HG03571 (cell line): ENCODE data around the gene ZNF831.

ENCODE experiments used
- ATAC-seq: cut with Tn5 transposase; IDR thresholded peaks from one replicate; pipeline ENCODE4 v1.9.1; 2021; ENCODE audit not compliant: unreplicated experiment

Gene ZNF831

DNA sequence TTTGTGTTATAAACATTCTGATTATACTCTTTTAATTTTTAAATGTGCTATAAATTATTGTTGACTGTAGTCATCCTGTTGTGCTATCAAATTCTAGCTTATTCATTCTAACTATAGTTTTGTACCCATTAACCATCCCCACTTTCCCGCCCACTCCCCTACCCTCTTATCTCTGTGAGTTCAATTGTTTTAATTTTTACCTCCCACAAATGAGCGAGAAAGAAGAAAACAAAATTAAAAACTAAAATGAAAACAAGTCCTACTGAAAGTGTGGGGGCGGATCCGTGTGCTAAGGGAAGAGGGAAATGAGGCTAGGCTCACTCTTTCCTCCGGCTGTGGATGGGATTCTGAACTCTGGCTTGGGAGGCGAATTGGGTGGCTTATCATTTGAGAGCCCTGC, 6.6 kb upstream of the ZNF831 start:
- ATAC-seq, result no peak

- ATAC-seq, result no peak
Observed at GRCh38 chr20:59157531-59157930, 6.1 kb upstream of the ZNF831 start.

DNA sequence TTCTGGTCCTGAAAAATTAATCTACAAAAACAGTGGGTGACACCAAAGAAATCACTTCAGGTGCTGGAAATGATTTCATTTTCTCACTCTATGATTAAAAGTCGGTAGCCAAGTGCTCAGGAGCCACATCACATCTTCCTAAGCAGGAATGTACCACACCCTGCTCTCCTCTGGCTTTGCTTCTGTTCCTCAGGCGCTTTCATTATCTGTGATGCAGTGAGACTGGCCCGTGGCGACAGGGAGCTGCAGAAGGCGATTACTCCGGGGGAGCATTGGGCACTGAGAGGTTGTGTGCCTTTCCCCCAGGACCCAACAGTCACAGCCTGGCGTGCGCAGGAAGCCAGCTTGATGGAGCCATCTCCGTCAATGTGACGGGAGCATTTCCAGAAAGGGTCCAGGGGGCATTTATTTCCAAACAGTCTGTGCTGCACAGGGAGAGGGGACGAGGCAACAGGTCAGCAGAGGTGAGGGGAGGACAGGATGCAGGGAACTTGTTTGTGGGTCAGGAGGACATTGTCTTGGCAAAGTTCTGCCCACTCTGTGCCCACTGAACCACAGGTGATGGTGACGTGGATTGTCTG, 5.6 kb upstream of the ZNF831 start:
- no peak for ATAC-seq

DNA sequence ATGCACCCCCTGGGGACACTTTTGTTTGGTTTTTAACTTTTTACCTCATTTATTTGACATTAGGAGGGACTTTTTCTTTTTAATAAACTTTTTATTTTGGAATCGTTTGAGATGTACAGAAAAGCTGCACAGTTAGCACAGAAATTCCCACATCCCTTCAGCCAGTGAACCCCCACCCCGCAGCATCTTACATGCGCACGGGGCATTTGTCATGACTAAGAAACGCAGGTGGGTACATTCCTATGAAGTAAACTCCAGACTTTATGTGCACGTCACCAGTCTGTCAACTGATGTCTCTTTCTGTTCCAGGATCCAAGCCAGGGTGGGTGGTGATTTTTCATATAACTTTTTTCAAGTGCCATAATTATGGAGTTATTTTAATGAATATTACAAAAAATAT, 4.9 kb upstream of the ZNF831 start:
- ATAC-seq, result no peak

- ATAC-seq, result no peak
Observed at GRCh38 chr20:59159091-59159490, 4.5 kb upstream of the ZNF831 start.

DNA sequence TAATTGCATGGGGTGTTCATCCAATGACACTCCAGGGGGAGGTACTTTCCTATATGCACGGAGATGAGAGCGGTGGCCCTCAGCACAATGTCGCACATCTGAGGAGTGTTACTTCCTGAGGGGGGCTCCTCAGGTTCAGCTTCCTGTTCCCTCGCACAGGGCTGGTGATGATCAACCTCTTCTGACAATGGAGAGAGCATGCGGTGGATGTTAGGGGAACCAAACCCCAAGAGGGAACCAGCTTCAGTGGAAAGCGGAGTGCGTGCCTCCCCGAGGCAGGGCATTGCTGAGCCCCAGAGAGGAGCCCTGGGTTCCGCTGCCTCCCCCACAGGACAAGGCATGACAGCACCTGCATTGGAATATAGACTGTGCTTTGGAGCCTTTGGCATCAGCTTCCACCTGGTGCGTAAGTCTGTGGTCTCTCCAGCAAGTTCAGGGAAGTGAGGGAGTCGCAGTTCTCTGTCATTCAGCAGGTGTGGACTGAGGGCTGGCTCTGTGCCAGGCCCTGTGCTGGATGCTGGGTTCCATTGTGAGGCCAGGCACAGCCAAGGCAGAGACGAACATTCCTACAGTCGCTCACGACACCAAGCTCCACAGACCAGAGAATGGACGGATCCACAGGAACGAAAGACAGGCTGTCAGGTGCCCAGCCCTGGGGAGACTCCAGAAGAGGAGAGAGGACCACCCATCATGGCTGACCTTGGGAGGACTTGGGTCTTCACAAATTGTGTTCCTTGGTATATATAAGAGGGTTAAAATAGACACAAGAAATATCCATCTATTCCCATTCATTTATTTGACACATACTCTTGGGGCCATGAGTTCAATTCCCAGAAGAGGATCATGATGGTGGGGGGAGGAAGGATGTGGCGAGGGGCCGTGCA, 3.9 kb upstream of the ZNF831 start:
- no peak for ATAC-seq

DNA sequence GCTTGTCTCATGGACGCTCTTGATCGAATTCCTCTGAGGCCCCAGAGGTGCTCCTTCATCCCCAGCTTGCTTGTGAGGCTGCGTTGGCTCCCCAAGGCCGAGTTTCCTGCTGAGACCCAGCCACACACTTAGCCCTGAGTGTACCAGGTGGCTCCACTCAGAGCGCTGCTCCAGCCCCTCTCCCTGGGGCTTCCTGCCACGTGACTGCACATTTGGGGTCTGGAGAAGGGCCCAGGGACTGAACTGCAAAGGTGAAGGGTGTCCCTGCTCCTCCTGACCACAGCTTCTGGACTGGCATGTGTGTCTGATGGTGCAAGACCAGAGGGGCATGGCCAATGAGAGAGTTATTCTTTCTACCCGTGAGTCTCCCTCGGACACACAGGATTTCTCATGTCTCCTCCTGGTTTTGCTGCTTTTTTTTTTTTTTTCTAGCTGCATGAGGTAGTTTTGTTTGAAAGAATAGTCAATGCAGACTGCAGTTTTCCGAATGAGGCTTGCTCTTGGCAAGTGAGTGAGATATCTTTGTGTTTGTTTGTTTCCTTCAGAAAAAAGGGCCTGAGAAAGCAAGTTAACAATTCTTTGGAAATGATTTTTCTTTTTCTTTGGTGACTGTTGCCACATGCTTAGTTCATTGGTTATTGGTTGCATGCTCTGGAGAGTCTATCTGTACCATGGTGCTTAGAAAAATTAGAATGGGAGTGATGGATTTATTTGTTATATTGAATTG, 3.1 kb upstream of the ZNF831 start:
- ATAC-seq, result no peak

- no peak for ATAC-seq
Observed at GRCh38 chr20:59161721-59162120, 1.9 kb upstream of the ZNF831 start.

GRCh38 chr20:59164686-59165391, 1.2 kb downstream of the ZNF831 start:
- no peak for ATAC-seq

DNA sequence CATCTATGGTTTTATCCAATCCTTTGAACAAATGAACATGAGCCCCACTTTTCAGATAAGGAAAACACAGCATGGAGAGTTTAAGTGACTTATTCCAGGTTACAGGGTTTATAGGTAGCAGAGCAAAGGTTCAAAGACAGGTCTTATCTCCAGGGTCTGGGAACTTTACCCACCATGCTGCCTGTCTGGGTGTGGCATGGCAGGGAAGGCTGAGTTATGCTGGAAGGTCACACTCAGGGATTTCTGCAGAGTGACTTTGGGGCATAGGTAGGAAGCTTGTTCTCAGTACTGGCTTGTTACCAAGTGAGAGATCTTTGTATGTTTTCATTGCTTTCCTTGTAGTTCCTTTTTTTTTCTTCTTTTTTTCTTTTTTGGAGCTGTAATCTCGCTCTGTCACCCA, 1.8 kb downstream of the ZNF831 start:
- ATAC-seq, result no peak

DNA sequence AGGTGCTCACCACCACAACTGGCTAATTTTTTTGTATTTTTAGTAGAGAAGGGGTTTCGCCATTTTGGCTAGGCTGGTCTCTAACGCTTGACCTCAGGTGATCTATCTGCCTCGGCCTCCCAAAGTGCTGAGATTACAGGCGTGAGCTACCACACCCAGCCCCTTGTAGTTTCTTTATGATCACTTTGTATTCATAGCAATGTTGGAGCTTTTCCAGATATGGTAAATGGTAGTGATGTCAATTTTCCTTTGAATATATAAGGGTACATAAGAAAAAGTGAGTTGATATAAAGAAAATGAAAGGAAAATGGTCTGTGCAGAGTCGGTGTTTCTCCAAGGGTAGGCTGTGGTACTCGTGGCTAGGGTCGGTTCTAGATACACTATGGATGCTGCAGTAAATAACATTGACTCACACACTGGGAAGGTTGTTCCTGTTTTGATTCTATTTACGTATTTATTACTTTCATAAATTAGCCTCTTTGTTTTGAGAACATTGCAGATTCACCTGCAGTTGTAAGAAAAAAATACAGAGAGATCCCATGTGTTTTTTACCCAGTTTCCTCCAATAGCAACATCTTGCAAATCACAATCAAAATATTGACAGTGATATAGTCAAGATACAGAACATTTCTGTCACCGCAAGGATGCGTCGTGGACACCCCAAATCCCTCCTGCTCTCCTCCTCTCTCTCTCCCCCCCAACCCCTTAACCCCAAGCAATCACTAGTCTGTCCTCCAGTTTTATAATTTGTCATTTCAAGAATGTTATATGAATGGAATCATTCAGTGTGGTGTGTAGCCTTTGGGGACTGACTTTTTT, 2.5 kb downstream of the ZNF831 start:
- ATAC-seq, result no peak

GRCh38 chr20:59170406-59171349, 7.1 kb downstream of the ZNF831 start:
- ATAC-seq, result no peak

- no peak for ATAC-seq
Observed at GRCh38 chr20:59171986-59172385, 8.4 kb downstream of the ZNF831 start.

- ATAC-seq, result no peak
Observed at GRCh38 chr20:59173938-59174491, 10.4 kb downstream of the ZNF831 start.

DNA sequence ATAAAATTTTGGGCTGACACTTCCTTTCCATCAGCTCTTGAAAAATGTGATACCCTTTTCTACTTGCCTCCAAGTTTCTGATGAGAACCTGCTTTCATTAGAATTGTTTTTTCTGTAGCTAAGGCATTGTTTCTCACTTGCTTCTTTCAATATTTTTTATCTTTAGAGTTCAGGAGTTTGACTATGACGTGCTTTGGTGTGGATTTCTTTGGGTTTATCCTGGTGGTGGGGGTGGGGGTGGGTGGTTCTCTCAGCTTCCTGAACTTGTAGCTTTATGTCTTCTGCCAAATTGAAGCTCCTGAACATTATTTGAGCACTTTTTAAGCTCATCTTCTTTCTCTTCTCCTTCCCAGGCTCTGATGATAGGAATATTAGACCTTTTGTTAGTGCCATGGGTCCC, 11.4 kb downstream of the ZNF831 start:
- no peak for ATAC-seq

GRCh38 chr20:59175861-59176260, 12.2 kb downstream of the ZNF831 start:
- no peak for ATAC-seq

GRCh38 chr20:59176812-59177211, 13.2 kb downstream of the ZNF831 start:
- ATAC-seq, result no peak

GRCh38 chr20:59177266-59178250, 13.9 kb downstream of the ZNF831 start:
- no peak for ATAC-seq
